GM03348 (cell line): Measurements from ENCODE around the gene SORCS1.

Source experiments
- DNase-seq: peaks from one replicate; pipeline ENCODE4 v3.0.0; 2012; ENCODE audit warnings: low spot score

Gene SORCS1

GRCh38 chr10:106655636-106656035, 508.9 kb downstream of the SORCS1 start:
- DNase-seq: no peak

DNA sequence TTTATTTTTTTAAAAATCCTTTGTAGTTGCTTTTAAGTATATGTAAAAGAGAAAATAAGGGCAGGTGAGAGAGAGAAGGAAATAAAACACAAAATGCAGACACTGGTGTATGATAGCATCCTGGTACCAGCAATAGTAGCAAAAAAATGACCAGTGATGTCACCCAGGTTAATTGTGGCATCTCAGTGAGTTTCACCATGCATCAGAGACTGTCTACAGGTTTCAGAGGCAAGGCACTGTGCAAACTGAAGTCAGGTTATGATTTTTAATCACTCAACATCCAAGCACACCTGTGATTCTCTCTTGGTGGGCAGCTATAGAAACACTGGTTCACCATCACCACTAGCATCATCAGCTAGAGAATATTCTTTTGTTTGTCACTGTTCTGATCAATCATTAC, 509.3 kb downstream of the SORCS1 start:
- no peak for DNase-seq

- DNase-seq: no peak
Measured at GRCh38 chr10:106652279-106652678, 512.2 kb downstream of the SORCS1 start.

GRCh38 chr10:106648534-106649481, 515.7 kb downstream of the SORCS1 start:
- no peak for DNase-seq

- DNase-seq: no peak
Measured at GRCh38 chr10:106643473-106643872, 521.0 kb downstream of the SORCS1 start.

- no peak for DNase-seq
Measured at GRCh38 chr10:106637873-106638272, 526.6 kb downstream of the SORCS1 start.

GRCh38 chr10:106636766-106637491, 527.6 kb downstream of the SORCS1 start:
- DNase-seq: no peak

DNA sequence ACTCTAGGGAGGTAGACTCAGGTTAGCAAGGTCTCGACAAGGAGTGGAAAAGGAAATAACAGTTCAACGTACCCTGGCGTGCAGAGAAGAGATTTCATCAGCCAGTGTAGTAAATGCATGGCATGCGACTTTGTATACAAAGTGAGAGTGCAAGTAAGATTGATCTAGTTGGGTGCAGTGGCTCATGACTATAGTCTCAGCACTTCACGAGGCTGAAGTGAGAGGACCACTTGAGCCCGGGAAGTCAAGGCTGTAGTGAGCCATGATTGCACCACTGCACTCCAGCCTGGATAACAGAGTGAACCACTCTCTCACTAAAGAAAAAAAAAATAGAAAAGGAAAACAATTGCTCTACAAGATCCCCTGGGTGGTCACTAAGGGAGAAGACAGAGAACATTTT, 528.6 kb downstream of the SORCS1 start:
- DNase-seq: no peak

DNA sequence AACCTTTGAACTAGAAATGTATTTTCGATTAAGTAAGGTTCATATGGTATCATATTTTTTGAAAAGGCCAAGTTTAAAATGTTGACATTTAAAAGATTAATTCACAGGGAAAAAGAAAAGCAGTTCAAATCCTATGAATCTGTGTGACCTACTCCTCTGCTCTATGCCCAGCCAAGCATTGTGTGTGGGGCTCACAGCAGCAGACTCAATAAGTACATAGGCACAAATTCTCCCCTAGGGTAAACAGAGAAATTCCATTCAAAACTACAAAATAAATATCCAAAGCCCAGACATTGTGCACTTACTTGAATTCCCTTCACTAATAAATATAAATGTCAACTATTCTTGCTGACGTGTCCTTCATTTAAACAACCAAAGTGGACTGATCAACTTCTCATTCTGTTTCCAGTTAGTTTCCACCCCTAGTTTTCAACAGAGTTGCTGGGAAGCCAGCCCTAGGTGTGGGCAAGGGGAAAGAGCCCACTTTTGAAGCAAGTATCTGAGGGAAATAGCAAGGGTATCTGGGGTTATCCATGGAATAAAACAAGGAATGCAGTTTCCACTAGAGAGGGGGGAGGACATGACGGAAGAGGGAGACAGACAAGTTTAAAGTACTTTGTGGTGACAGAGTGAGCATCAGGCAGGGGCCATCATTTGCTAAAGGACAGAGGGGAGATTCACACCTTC, 533.3 kb downstream of the SORCS1 start:
- no peak for DNase-seq

DNA sequence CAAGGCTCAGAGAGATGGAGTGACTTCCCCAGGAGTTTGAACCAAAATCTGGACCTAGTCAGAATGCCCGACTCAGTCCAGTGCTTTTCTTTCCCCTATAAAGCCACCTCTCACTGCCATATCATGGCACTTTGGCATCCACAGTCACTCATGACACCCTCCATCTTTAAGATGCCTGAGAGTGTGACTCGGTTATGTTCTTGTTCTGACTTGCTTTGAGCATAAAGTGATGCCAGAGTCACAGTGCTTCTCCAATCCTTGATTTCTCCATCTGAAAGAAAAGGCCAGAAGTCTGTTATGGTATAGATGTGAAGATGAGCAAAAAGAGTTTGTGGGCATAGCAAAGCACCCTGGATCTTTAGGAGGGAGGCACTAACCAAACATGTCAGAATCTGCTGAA, 538.1 kb downstream of the SORCS1 start:
- no peak for DNase-seq

- no peak for DNase-seq
Measured at GRCh38 chr10:106625751-106626150, 538.8 kb downstream of the SORCS1 start.

DNA sequence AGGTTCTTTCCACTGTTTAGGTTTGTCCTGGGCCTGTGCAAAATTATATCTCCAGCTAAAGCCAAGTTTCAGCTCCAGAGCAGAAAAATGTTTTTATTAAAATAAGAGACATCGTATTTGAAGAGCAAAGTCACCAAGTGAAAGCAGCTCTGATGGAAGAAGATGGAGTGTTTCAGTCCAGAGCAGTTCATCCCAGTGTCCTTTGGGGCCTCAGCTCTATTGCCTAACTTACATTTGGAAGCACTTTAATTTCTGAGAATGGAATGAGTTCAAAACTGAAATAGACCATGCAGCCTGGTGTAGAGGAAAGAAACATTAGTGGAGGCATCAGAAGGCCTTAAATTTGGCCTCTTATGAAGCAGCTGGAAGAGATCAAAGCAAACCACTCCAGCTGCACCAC, 545.2 kb downstream of the SORCS1 start:
- DNase-seq: no peak

DNA sequence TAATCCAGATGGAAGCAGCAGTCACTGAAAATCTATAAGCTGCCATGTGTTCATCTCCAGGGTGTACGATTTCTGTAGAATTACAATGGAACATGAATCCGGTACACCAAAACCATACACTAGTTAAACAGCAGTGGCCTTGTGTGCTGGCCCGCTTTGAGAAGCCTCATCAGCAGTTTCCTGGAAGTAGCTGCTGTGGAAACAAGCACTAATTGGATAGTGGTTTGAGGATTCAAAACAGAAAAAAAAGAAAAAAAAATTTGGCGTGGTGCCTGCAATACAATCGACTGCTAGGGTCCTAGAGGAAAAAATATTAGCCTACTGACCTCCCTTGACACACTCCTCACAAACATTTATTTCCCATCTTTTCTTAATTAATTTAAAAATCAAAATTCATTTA, 545.9 kb downstream of the SORCS1 start:
- DNase-seq: no peak

DNA sequence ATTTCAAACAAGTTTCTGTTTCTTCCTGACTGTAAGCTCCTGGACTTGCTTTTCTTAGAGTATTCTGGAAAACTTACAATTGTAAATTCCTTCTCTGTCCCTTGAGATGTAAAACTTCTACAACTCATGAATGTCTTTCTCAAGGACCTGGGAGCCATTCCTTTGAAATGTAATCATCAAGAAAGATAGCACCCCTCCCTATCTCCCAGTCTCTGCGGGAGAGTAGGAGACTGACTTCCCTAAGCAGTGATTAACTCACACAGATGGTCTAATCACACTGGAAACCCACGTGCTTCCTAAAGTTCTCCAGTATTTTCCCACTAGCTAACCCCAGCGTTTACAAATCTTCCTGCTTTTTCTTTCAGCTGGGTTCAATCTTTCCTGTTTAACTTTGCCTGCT, 549.4 kb downstream of the SORCS1 start:
- no peak for DNase-seq

GRCh38 chr10:106614293-106614692, 550.2 kb downstream of the SORCS1 start:
- no peak for DNase-seq

DNA sequence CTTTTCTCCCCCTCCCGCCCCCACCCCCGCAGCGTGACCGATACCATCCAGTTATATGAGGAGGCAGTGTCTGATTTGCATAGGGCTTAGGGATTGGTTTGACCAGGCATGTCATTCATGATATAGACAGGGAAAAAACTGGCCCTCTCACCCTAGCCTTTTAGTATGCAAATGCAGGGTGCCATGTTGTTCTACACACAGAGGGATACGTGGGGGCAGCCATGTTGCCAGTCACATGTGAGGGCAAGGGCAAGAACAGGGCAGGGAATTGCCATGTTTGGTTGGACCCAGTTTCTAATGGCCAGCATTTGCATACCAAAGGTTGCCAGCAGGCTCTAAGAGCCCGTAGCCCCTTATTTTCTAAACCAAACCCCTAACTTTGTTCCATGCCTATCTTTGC, 552.1 kb downstream of the SORCS1 start:
- no peak for DNase-seq

GRCh38 chr10:106609470-106610266, 554.8 kb downstream of the SORCS1 start:
- peak; percentile 7 for DNase-seq

DNA sequence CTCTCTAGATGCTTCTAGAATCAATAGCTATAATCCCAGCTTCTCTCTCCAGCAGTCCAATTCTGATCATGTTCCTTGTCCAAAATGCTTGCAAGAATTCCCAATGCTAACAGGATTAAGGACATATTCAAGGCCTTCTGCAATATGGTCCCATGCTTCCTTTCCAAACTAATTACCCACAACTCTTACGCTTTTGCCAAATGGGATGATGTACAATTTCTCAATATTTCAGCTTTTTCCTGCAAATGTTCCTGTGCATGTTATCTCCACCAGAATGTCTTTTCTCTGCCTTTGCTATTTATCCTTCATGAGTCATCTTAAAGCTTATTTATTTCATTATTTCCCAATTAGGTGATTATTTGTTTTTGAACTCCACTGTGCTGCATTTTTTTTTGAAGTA, 556.4 kb downstream of the SORCS1 start:
- no peak for DNase-seq

DNA sequence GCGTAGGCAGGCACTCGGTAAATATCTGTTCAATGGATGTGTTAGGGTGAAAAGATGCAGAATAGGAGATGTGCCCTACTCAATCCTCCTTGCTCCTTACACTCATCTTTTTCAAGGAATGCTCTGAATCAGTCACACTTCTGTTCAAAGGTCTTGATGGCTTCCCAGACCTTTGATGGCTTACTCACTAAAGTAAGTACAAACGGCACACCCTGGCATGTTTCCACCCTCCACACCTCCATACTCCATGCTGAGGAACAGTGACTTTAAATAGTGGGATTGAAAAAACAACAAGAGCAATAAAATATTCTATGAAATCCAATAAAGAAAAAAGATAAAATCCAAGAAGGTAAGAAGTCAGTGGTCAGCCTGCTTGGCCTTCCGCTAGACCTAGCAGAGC, 569.2 kb downstream of the SORCS1 start:
- DNase-seq: no peak

- no peak for DNase-seq
Measured at GRCh38 chr10:106593876-106594275, 570.6 kb downstream of the SORCS1 start.

DNA sequence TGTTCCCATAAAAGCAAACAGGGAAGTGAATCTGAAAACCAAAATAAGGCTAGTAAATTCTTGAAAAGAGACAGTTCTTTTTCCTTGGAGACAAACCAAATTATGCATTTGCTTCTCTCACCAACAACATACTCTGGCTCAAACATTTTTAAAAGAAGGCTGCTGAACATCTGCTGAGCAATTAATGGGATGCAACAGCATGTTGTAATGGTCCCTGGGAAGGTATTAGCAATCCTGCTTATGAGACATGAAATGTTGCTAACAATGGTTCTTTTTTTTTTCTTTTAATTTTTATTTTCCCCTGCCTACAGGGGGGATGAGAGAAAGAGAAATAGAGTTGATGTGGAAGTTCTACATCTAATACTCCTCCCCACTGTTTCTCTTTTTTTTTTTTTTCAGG, 572.1 kb downstream of the SORCS1 start:
- no peak for DNase-seq

- DNase-seq: no peak
Measured at GRCh38 chr10:106582291-106582690, 582.2 kb downstream of the SORCS1 start.
